IMR-90 (cell line): Measurements from ENCODE around the gene TERC. TPM values are rescaled to one million over a fixed set of nuclear protein-coding genes. Genes with fewer than 3 reads are reported as not detected.
A peak's percentile ranks its signal among the peaks of the same experiment; 100 is the strongest.

Experiments
- ATAC-seq: fragments of 200-7000 bp; cut with Tn5 transposase; 2 replicates; pipeline ENCODE4 v1.9.1; 2020; ENCODE audit warnings: low read depth, mild to moderate bottlenecking, moderate library complexity
- BruUV-seq: library from RNA; stranded (reverse); fragments of 400-500 nt; replicated peaks from 2 replicates; lab custom pipeline; 2021; lab: Mats Ljungman, UMichigan
- CTCF ChIA-PET: fragments of 300-600 bp; formaldehyde crosslinking; extraction: SDS; loops from one replicate; lab custom pipeline; 2021; ENCODE audit warnings: antibody characterized with exemption; lab: Yijun Ruan, JAX
- POLR2A ChIA-PET: fragments of 300-600 bp; sonication (Branson Sonifier 250); formaldehyde crosslinking; loops from one replicate; lab custom pipeline; 2022; ENCODE audit warnings: antibody characterized with exemption; ENCODE audit not compliant: unreplicated experiment; lab: Charles Lee
- DNase-seq: peaks from one replicate; pipeline ENCODE4 v3.0.0; 2013
- H2AFZ ChIP-seq: replicated peaks from 2 replicates; pipeline ENCODE3; 2013; ENCODE audit warnings: low read length, mild to moderate bottlenecking; ENCODE audit not compliant: poor library complexity
- H2AK5ac ChIP-seq: 2 replicates; pipeline ENCODE4 v1.6.1; 2013; ENCODE audit warnings: low read depth, low read length, inconsistent platforms
- H2AK9ac ChIP-seq: replicated peaks from 2 replicates; pipeline ENCODE3; 2013; ENCODE audit warnings: mild to moderate bottlenecking, low read depth, low read length, moderate library complexity; ENCODE audit not compliant: poor library complexity
- H2BK120ac ChIP-seq: 2 replicates; pipeline ENCODE4 v1.6.1; 2013; ENCODE audit warnings: low read depth, low read length, inconsistent platforms
- H2BK15ac ChIP-seq: 3 replicates; pipeline ENCODE4 v1.6.1; 2013; ENCODE audit warnings: low read depth, low read length, inconsistent platforms
- H2BK20ac ChIP-seq: 2 replicates; pipeline ENCODE4 v1.6.1; 2013; ENCODE audit warnings: low read depth, mild to moderate bottlenecking, inconsistent platforms, low read length, moderate library complexity
- H2BK5ac ChIP-seq: 2 replicates; pipeline ENCODE4 v1.6.1; 2013; ENCODE audit warnings: mild to moderate bottlenecking, low read depth, low read length, inconsistent platforms; ENCODE audit not compliant: poor library complexity, severe bottlenecking
- H3K14ac ChIP-seq: replicated peaks from 2 replicates; pipeline ENCODE4 v1.6.1; 2013; ENCODE audit warnings: low read depth, low read length, inconsistent platforms
- H3K18ac ChIP-seq: 2 replicates; pipeline ENCODE4 v1.6.1; 2013; ENCODE audit warnings: low read depth, low read length, control low read depth
- H3K23ac ChIP-seq: 2 replicates; pipeline ENCODE4 v1.6.1; 2013; ENCODE audit warnings: low read depth, low read length, inconsistent platforms
- H3K27ac ChIP-seq: 2 replicates; pipeline ENCODE4 v1.5.1; 2013; ENCODE audit warnings: mild to moderate bottlenecking, control low read depth, low read length; ENCODE audit not compliant: insufficient read depth
- H3K27me3 ChIP-seq: 2 replicates; pipeline ENCODE4 v1.6.1; 2013; ENCODE audit warnings: low read length; ENCODE audit not compliant: control insufficient read depth, insufficient read depth
- H3K36me3 ChIP-seq: 2 replicates; pipeline ENCODE4 v1.6.1; 2013; ENCODE audit warnings: low read length, mixed read lengths; ENCODE audit not compliant: control insufficient read depth, insufficient read depth
- H3K4ac ChIP-seq: 2 replicates; pipeline ENCODE4 v1.6.1; 2013; ENCODE audit warnings: low read depth, low read length, inconsistent platforms
- H3K4me1 ChIP-seq: 2 replicates; pipeline ENCODE4 v1.6.1; 2013; ENCODE audit warnings: low read length, mixed read lengths; ENCODE audit not compliant: control insufficient read depth, insufficient read depth
- H3K4me2 ChIP-seq: 2 replicates; pipeline ENCODE4 v1.6.1; 2013; ENCODE audit warnings: low read depth, mild to moderate bottlenecking, control low read depth, low read length, moderate library complexity
- H3K4me3 ChIP-seq: 2 replicates; pipeline ENCODE4 v1.5.1; 2013; ENCODE audit warnings: low read depth, mild to moderate bottlenecking, control low read depth, low read length, moderate library complexity; ENCODE audit not compliant: insufficient read depth
- H3K56ac ChIP-seq: 2 replicates; pipeline ENCODE4 v1.6.1; 2013; ENCODE audit warnings: low read length, inconsistent platforms; ENCODE audit not compliant: insufficient read depth; ENCODE audit errors: extremely low read depth
- H3K79me1 ChIP-seq, 2 experiments: 2 replicates each; pipeline ENCODE4 v1.6.1; 2013; ENCODE audit warnings: low read length in 2 of 2, inconsistent platforms in 1 of 2, low read depth in 1 of 2
- H3K9ac ChIP-seq: 2 replicates; pipeline ENCODE4 v1.6.1; 2013; ENCODE audit warnings: low read depth, low read length, control low read depth
- H3K9me1 ChIP-seq: 2 replicates; pipeline ENCODE4 v1.6.1; 2013; ENCODE audit warnings: low read length, inconsistent platforms; ENCODE audit not compliant: insufficient read depth
- H3K9me3 ChIP-seq: 2 replicates; pipeline ENCODE4 v1.6.1; 2013; ENCODE audit warnings: low read length; ENCODE audit not compliant: control insufficient read depth, insufficient read depth
- H4K20me1 ChIP-seq: 2 replicates; pipeline ENCODE4 v1.6.1; 2013; ENCODE audit warnings: low read length, inconsistent platforms; ENCODE audit not compliant: insufficient read depth
- H4K5ac ChIP-seq: 2 replicates; pipeline ENCODE4 v1.6.1; 2013; ENCODE audit warnings: mild to moderate bottlenecking, low read depth, low read length, control low read depth
- H4K8ac ChIP-seq, 2 experiments: 2 replicates each; pipeline ENCODE4 v1.6.1; 2013; ENCODE audit warnings: low read depth in 2 of 2, low read length in 2 of 2, control low read depth in 1 of 2, inconsistent platforms in 1 of 2
- H4K91ac ChIP-seq: 2 replicates; pipeline ENCODE4 v1.6.1; 2013; ENCODE audit warnings: low read depth, low read length, inconsistent platforms; ENCODE audit not compliant: insufficient read depth
- CEBPB ChIP-seq: IDR thresholded peaks from 2 replicates; pipeline ENCODE4 v1.6.1; 2012; ENCODE audit warnings: low read depth, low read length, improper control_type of control experiment
- ELK1 ChIP-seq: fragments of 150-350 bp; IDR thresholded peaks from 2 replicates; pipeline ENCODE4 v1.6.1; 2016; ENCODE audit warnings: low read depth, mild to moderate bottlenecking, low read length, moderate library complexity, borderline replicate concordance
- FOS ChIP-seq: fragments of 150-350 bp; IDR thresholded peaks from 2 replicates; pipeline ENCODE4 v1.6.1; 2016; ENCODE audit warnings: low read depth, low read length
- MAZ ChIP-seq: IDR thresholded peaks from 2 replicates; pipeline ENCODE4 v1.6.1; 2012; ENCODE audit warnings: low read depth, mild to moderate bottlenecking, low read length, improper control_type of control experiment, moderate library complexity, borderline replicate concordance
- NFE2L2 ChIP-seq: fragments of 150-350 bp; IDR thresholded peaks from 2 replicates; pipeline ENCODE4 v1.6.1; 2016; ENCODE audit warnings: low read depth, mild to moderate bottlenecking, low read length
- RFX5 ChIP-seq: IDR thresholded peaks from 2 replicates; pipeline ENCODE4 v1.8.0; 2012; ENCODE audit warnings: low read depth, mild to moderate bottlenecking, low read length, moderate library complexity
- WGBS, 2 experiments: methylation state at CpG; one replicate each; pipeline versions ENCODE4 v1.1.5 to v1.1.7; 2013; ENCODE audit warnings: missing lambda C conversion rate in 2 of 2; ENCODE audit not compliant: insufficient read length in 1 of 2; ENCODE audit errors: extremely low coverage in 2 of 2; 5-methylcytosine and 5-hydroxymethylcytosine counted together
- dilution Hi-C: fragments of 300-500 bp; cut with HindIII; formaldehyde crosslinking; loops from one replicate; pipeline ENCODE4 v1.14.3; 2018; ENCODE audit warnings: low sequenced_read_pairs; ENCODE audit not compliant: unreplicated experiment
- in situ Hi-C: fragments of 300-500 bp; cut with MboI; formaldehyde crosslinking; loops from 3 replicates; pipeline ENCODE4 v1.14.3; 2019; ENCODE audit warnings: low sequenced_read_pairs, inconsistent platforms, mixed read lengths
- intact Hi-C: fragments of 100-400 bp; cut with micrococcal nuclease; formaldehyde crosslinking; loops from 2 replicates; pipeline ENCODE4 v1.10.0; 2022
- polyA plus RNA-seq, 3 experiments: library from polyadenylated mRNA; depleted of rRNA; stranded (reverse); fragments of >200 nt; gene quantifications; 2 replicates each; pipeline ENCODE4 v1.2.3, GENCODE V29; 2012; ENCODE audit warnings: low replicate concordance in 1 of 3
- total RNA-seq: library from RNA; depleted of rRNA; stranded (reverse); fragments of >200 nt; gene quantifications from 2 replicates; pipeline ENCODE4 v1.2.3, GENCODE V29; 2012

Gene TERC
- total and polyA plus RNA-seq, 2 of the 4 experiments (the other 2 are of a cell fraction) = 57.0 TPM; not detected in 1

DNA sequence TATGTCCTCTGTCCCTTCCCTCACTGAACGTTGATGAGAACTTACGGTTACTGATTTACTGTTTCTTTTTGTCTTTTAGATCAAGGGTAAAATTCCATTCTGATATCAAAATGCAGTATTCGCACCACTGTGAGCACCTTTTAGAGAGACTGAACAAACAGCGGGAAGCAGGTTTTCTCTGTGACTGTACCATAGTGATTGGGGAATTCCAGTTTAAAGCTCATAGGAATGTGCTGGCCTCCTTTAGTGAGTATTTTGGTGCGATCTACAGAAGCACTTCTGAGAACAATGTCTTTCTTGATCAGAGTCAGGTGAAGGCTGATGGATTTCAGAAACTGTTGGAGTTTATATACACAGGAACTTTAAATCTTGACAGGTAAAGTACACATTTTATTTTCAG is 9.3 kb upstream of the TERC start:
- Histone ChIP-seq H3K4me1 (no peaks in the 10 kb centered on the region), H2BK5ac (no peak overlapping the region), H4K20me1 (no peaks in the 10 kb centered on the region), H3K9me3 (no peaks in the 10 kb centered on the region), H2BK120ac (no peak overlapping the region), H3K23ac (no peak overlapping the region), H3K9ac (peak overlapping the region; percentile 90; the same call in 1 of the 2 replicates), H2AFZ (no peak overlapping the region), H2BK20ac (no peak overlapping the region), H3K27ac (no peak overlapping the region), H3K18ac (no peak overlapping the region), H3K36me3 (peaks cover 9% of the 10 kb centered on the region), H3K9me1 (no peaks in the 10 kb centered on the region), H3K79me1 (peaks cover 8 to 17% of the 10 kb centered on the region in 2 experiments), H4K91ac (no peak overlapping the region), H2AK9ac (no peak overlapping the region), H3K4ac (no peak overlapping the region), H4K8ac (no peak overlapping the region), H2BK15ac (no peak overlapping the region), H4K5ac (no peak overlapping the region), H3K56ac (no peak overlapping the region), H3K14ac (no peak overlapping the region; the same call in 1 of the 2 replicates), H3K27me3 (no peaks in the 10 kb centered on the region), H2AK5ac (no peak overlapping the region), H3K4me2 (peak overlapping the region; percentile 93), H3K4me3 (peak overlapping the region; percentile 80)
- POLR2A ChIA-PET = no interaction called here
- DNase-seq (peak; percentile 9), ATAC-seq (no peak)
- TSS peak; percentile 20 for BruUV-seq
- dilution Hi-C loops (no loop called here), in situ Hi-C loops (loop anchor here (25.0 kb wide), 1 partner anchor 1687 kb away; the partner anchor contains the start of gene GOLIM4), intact Hi-C loops (loop anchor here (10.0 kb wide), 1 partner anchor 211 kb away; no protein-coding TSS in a partner anchor)
- WGBS, 2 experiments = 100% methylated on average over 2 of the region's 5 CpGs; no CpG with 5 or more reads in 1 of the 2 experiments
- TF ChIP-seq ELK1 (no peak), FOS (no peak), CEBPB (no peak), RFX5 (no peak), MAZ (no peak), NFE2L2 (no peak)
- CTCF ChIA-PET = no interaction called here
